DMS114 treated with DMSO at 0.1 percent for 48 hours (cell line): Measurements from ENCODE around the gene ZC3H7B.

Experiments
- DNase-seq: peaks from one replicate; lab custom pipeline; 2025; ENCODE audit not compliant: unreplicated experiment; lab: John Stamatoyannopoulos, UW

The ZC3H7B gene

GRCh38 chr22:41330169-41330568 is 28.8 kb downstream of the ZC3H7B start:
- no peak for DNase-seq

- no peak for DNase-seq
Observed at GRCh38 chr22:41332217-41332939, 31.1 kb downstream of the ZC3H7B start.

GRCh38 chr22:41333806-41334205 is 32.5 kb downstream of the ZC3H7B start:
- DNase-seq, result no peak

- no peak for DNase-seq
Observed at GRCh38 chr22:41334215-41334614, 32.9 kb downstream of the ZC3H7B start.

- no peak for DNase-seq
Observed at GRCh38 chr22:41334951-41335635, 33.8 kb downstream of the ZC3H7B start.

GRCh38 chr22:41338614-41339212 is 37.4 kb downstream of the ZC3H7B start:
- DNase-seq, result no peak

- DNase-seq, result no peak
Observed at GRCh38 chr22:41339823-41340222, 38.5 kb downstream of the ZC3H7B start.

- no peak for DNase-seq
Observed at GRCh38 chr22:41340357-41340756, 39.0 kb downstream of the ZC3H7B start.

GRCh38 chr22:41341012-41341411 is 39.7 kb downstream of the ZC3H7B start:
- DNase-seq, result no peak

GRCh38 chr22:41341990-41342389 is 40.7 kb downstream of the ZC3H7B start:
- no peak for DNase-seq

- DNase-seq, result no peak
Observed at GRCh38 chr22:41343300-41343699, 42.0 kb downstream of the ZC3H7B start.

GRCh38 chr22:41343717-41344116 is 42.4 kb downstream of the ZC3H7B start:
- no peak for DNase-seq

GRCh38 chr22:41344189-41344788 is 43.0 kb downstream of the ZC3H7B start:
- DNase-seq, result no peak

GRCh38 chr22:41345807-41346335 is 44.5 kb downstream of the ZC3H7B start:
- no peak for DNase-seq

GRCh38 chr22:41347066-41347859 is 45.9 kb downstream of the ZC3H7B start:
- no peak for DNase-seq

GRCh38 chr22:41348964-41349484 is 47.7 kb downstream of the ZC3H7B start:
- DNase-seq, result no peak

- no peak for DNase-seq
Observed at GRCh38 chr22:41350087-41350486, 48.8 kb downstream of the ZC3H7B start.

GRCh38 chr22:41351011-41351410 is 49.7 kb downstream of the ZC3H7B start:
- DNase-seq, result no peak

GRCh38 chr22:41352058-41352457 is 50.7 kb downstream of the ZC3H7B start:
- DNase-seq, result no peak

- no peak for DNase-seq
Observed at GRCh38 chr22:41353862-41354575, 52.7 kb downstream of the ZC3H7B start.
